Activated T-helper 9 cell treated with anti-CD3 and anti-CD28 coated beads, Interleukin-2, amount 50 U/mL, for 16 hours (primary cell): ENCODE measurements around the gene SH3PXD2B.
A peak's percentile ranks its signal among the peaks of the same experiment; 100 is the strongest.
"Not testable (repeated sequence)": the region's sequence is repeated elsewhere in the genome, so short reads cannot be mapped to it uniquely, and the experiment has no call there.

Experiments
- DNase-seq: peaks from one replicate; pipeline ENCODE4 v3.0.0-alpha.2; 2020; ENCODE audit warnings: low read depth

SH3PXD2B gene

GRCh38 chr5:172485511-172486202, 31.3 kb upstream of the SH3PXD2B start:
- DNase-seq: no peak

GRCh38 chr5:172484664-172485063, 30.3 kb upstream of the SH3PXD2B start:
- DNase-seq: no peak

DNA sequence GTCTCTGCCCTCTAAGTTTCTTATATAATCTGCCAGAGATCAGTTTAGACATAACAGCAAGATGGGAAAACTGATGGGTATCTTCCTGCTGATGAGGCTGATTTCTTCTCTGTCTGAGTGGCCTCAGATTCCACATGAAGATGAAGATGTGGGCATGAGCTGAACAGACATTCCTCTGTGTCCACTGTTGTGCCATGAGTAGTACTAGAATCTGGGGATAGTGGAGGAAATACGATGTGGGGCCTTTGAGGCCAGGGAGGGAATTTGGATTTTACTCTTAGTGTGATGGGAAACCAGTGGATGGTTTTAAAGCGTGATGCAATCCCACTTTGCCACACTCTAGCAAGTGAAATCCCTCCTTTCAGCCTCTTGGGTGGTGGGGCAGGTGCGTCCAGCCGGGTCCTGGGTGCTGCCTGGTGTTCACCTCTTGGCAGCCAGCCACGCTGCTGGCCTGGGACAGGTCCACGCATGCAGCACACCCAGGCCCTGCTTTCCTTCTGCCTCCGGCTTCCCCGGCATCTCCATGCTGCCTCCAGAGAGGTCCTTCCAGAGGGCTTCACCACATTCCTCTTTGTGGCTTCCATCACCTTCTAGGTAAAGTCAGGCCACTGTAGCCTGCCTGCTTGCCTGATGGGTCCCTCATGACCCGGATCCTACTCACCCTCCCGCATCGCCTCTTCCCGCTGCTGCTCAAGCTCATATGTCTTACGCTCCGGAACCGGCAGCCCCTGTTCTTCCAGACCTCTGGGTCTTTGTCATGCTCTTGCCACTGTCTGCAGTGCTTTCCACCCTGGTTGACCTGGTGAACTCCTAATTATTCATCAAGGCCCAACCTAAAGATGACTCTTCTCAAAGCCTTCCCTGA, 28.1 kb upstream of the SH3PXD2B start:
- DNase-seq: no peak

GRCh38 chr5:172481011-172481800, 26.9 kb upstream of the SH3PXD2B start:
- DNase-seq: no peak

DNA sequence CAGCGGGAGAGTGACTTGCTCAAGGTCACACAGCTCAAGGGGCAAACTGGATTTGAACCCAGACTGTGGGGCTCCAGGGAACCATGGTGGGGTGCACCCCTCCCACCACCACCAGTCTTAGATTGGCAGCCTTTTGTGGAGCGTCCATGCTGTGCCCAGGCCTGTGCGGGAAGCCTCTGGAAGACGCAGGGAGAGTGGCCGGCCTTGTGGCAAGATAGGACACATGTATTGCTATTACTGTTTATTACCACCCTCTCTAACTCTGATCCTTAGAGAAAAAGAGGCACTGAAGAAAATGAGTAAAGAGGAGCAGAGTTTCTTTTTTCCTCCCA, 25.4 kb upstream of the SH3PXD2B start:
- no peak for DNase-seq

- peak; percentile 21 for DNase-seq
Observed at GRCh38 chr5:172479034-172479783, 24.9 kb upstream of the SH3PXD2B start.

DNA sequence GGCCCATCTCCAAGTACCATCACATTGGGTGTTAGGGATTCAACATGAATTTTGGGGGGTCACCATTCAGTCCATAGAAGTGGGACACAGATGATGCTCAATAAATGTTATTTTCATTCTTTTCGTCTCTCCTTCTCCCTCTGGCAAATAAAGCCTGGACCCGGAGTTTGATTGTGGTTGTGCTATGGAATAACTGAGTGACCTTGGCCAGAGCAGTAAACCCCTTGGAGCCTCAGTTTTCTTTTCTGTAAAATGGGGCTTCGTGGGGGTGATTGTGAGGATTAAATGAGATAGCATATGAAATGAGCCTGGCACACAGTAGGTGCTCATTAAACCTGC, 24.3 kb upstream of the SH3PXD2B start:
- DNase-seq: not testable (repeated sequence)

- DNase-seq: no peak
Observed at GRCh38 chr5:172478256-172478655, 23.9 kb upstream of the SH3PXD2B start.

DNA sequence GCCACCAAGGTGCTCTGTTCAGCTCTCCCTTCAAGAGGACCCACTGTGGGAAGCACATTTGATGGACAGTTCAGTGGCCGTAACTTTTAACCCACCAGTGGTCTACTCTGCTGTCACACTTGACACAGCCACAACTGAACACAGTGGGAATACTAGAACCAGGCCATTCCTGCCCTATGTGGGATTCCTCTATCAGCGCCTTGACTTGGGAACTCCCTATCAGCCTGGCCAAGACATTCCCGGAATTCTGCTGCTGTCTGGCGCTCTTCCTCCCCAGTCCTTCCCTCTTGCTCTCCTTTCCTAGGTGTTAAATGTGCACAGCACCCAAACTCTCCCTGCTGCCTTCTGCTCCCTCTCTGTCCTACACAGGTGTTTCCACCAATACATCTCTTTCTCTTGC, 23.1 kb upstream of the SH3PXD2B start:
- no peak for DNase-seq

GRCh38 chr5:172474293-172474692, 20.0 kb upstream of the SH3PXD2B start:
- DNase-seq: no peak

GRCh38 chr5:172473427-172473826, 19.1 kb upstream of the SH3PXD2B start:
- DNase-seq: no peak

- no peak for DNase-seq
Observed at GRCh38 chr5:172469697-172470096, 15.4 kb upstream of the SH3PXD2B start.

DNA sequence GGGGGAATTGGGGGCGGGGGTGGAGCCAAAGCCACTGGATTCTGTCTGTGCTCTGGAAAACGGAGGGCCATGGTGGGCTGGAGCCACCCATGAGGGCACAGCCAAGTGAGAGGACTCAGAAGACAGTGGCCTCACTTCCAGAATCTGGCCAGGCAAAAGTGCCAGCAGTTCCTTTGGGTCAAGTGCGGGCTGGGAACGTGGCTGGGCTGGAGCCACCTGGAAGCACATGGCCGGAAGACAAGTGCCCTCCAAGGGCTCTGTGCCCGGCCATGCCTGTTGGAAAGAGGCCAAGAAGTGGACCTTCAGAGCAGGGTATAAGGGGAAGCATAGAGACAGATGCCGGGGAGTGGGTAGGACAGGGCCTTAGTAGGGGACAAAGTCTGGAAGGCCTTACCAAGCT, 11.7 kb upstream of the SH3PXD2B start:
- DNase-seq: no peak

DNA sequence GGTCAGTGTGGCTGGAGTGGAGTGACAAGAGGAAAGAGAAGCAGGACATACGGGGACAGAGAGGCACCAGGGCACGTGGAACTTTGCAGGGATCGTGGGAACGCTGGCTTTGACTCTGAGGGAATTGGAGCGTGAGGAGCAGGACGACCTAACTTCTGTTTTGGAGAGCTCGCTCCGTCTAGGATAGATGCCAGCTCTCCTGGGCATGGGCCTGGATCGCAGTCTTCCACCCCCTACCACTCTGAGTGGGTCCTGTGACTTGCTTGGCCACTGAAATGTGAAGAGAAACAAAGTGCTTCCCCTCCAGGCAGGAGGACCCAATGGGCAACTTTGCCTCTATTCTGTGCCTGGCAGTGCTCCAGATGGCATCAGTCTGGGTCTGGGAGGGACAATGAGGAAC, 8.7 kb upstream of the SH3PXD2B start:
- no peak for DNase-seq

DNA sequence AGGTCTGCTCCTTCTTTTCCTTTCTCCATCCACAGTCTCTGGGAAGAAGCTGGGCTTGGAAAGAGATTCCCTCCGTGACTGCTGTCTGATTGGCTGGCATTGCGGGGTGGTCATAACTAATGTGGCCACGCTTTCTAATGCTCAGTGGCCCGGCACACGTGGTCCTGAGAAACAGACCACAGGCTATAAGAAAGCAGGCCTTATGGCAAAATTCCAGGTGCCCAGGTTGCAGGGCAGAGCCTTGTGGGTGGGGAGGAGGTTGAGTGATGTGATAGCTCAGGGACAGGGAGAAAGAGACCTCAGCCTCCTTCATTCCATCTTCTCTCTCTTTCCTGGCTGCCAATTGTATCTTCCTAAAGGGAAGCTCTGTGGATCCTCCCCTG, 5.4 kb upstream of the SH3PXD2B start:
- DNase-seq: no peak

DNA sequence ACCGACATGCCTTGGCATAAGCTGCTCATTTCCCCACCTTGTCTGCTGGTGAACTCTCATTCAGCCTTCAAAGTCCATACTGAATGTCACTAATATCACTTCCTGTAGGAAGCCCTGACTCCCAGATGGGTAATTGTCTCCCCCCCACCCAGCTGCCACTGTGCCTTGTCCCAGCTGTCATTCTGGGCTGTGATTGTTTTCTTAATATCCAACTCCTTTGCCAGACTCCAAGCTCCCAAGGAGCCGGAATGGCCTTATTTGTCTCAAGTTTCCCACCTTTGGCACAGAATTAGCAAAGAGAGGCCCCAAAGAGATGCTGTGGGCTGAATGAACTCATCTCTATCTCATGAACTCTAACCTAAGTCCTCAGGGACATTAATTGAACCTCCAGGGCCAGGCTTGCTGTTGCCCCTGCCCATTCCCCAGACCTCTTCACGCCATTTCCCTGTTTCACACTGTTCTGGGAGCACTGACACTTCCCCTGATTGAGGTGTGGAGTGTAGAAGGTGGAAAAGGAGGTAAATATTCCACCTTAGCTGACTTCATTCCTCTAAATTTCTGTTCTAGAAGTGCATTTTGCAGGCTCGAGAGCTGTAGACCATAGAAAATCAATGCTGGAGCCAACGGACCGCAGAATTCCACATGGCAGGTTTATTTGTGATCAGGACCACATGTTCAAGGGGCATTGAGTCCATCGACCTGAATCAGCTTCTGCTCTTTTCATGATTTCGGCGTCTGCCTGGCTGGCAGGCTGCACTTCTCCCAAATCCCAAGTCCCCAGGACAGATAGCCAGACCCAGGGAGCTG, 4.9 kb upstream of the SH3PXD2B start:
- DNase-seq: no peak

DNA sequence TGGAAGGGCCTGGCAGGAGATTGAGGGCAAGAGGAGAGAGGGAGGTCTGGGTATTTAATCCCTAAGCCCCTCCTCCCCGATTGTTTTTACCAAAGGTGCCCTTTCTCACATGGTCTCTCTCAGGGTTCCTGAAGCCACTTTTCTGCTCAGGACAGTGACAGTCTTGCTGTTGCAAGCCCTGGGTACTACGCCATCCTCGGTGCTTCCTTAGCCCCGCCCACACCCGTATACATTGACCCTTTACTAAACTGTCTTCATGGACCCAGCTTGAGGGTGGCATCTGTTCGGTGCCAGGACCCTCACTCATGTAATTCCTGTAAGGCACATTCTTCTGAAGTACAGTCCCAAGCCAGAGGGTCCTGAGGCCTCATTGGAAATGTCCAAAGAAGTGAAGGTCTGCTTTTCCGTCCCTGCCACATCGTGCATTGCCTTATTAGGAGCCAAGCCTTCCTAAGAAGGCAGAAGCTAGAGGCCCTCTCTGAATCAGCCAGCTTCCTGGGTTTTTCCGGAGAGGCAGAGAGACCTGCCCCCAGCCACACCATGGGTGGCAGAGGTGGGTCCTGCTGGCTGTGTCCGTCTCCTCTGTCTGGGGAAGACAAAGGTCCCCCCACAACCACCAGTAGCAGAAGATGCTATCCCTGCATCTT, 1.9 kb upstream of the SH3PXD2B start:
- no peak for DNase-seq

DNA sequence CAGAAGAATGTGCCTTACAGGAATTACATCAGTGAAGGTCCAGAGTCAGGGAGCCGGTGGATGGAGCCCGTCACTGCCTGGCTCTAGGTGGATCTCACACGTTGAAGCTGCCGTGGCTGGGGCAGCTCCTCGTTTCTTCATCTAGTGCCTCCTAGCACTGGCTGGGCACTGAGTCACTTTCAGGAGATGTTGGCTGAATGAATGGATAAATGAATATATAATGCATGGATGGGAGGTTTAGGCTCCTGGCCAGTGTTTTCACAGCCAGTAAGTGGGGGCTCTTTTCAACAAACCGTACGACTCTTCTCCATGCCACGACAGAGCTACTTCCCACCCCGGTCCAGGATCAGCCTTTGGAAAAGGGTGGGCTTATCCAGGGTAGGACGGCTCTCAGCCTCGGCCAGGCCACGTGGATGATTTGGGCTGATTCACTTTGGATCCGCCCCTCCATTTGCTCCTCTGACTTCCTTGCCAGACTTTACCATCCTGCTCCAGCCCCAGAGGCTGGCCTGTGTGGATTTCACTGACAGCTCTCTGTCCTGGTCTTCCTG, 1.3 kb upstream of the SH3PXD2B start:
- no peak for DNase-seq

GRCh38 chr5:172455087-172455381, 709 bp upstream of the SH3PXD2B start:
- DNase-seq: no peak

- DNase-seq: no peak
Observed at GRCh38 chr5:172453986-172454357, 353 bp downstream of the SH3PXD2B start.
